Measurements from ENCODE around the gene OR2B2. TPM values are rescaled to one million over a fixed set of nuclear protein-coding genes. Genes with fewer than 3 reads are reported as not detected.

Gene OR2B2
- not detected in 2 replicates for total RNA-seq

DNA sequence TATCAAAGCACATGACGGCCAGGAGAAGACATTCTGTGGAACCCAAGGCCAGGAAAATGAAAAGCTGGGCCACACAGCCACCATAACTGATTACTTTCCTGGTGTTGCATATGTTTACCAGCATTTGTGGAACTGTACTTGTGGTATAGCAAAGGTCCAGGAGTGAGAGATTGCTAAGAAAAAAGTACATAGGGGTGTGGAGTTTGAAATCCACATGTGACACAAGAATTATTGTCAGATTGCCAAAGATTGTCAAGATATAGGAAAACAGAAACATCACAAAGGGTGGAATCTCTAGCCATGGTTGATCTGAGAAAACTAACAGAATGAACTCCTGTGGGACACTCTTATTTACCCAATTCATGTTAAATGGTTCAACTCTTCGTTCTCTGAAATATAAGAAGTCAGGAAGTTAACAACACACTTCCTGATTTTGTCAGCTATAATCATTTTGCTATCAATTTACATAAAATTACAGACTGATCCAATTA lies at the start of gene OR2B2:
Gene OR2B2 (minus strand): TSS at position 441 of the 491 bp plus-strand sequence. CDS start 77 bp downstream, at position 364.

DNA sequence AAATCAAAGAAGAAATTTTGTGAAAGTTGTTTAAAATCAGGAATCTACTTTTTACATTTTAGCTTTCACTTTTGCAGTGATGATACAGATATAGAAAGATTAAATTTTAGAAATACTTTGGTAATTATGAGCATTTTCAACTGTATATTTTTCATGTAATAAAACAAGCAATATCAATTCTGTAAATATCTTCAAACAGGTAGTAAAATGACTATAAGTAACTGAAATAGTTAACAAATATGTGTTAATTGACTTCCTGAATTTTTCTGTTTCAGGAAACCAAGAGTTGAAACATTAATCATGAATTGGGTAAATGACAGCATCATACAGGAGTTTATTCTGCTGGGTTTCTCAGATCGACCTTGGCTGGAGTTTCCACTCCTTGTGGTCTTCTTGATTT lies 44.7 kb upstream of the OR2B2 start, which contains the start of gene OR2B6:
Gene OR2B6 (plus strand): TSS at position 301 of the 400 bp plus-strand sequence. CDS start 0 bp downstream, at position 301.

Other genes starting within 250 kb of the OR2B2 start
- gene OR2B6, start 44.8 kb upstream of the OR2B2 start, total RNA-seq: not detected in 2 replicates
- gene ZNF165, start 168.2 kb upstream of the OR2B2 start, total RNA-seq: 2.3 and 4.3 TPM in 2 replicates
- 3.8 and 4.3 TPM in 2 replicates for gene ZSCAN16, start 212.2 kb upstream of the OR2B2 start, total RNA-seq
- 6.7 and 7.7 TPM in 2 replicates for gene ZKSCAN8, start 229.5 kb upstream of the OR2B2 start, total RNA-seq

Measured in tracheal epithelial cell (primary cell).